K562 (cell line): ENCODE results near the gene RASD1. TPM values are rescaled to one million over a fixed set of nuclear protein-coding genes. Genes with fewer than 3 reads are reported as not detected.

Experiments used
- ATAC-seq: fragments of 200-7000 bp; cut with Tn5 transposase; 3 replicates; pipeline ENCODE4 v1.9.1; 2020; ENCODE audit warnings: moderate library complexity
- BruUV-seq: library from RNA; stranded (reverse); fragments of 400-500 nt; replicated peaks from 2 replicates; lab custom pipeline; 2021; lab: Mats Ljungman, UMichigan
- CTCF ChIA-PET: fragments of 300-600 bp; formaldehyde crosslinking; extraction: SDS; loops from one replicate; lab custom pipeline; 2021; ENCODE audit warnings: low intra/inter-chr PET ratio; lab: Yijun Ruan, JAX
- POLR2A ChIA-PET: fragments of 300-600, 350-650 bp; sonication (Branson Sonifier 250); formaldehyde crosslinking; extraction: SDS; loops from one replicate; lab custom pipeline; 2021; ENCODE audit warnings: antibody characterized with exemption, inconsistent platforms; lab: Yijun Ruan, JAX
- DNase-seq, 4 experiments: peaks; one replicate each; pipeline versions ENCODE4 v3.0.0 to v3.0.0-alpha.2; 2011 to 2018; ENCODE audit warnings: low spot score in 3 of 4, mixed read lengths in 3 of 4; ENCODE audit errors: extremely low read depth in 1 of 4
- FAIRE-seq: peaks from 2 replicates; lab custom pipeline; 2011; peaks lifted over from hg19 to GRCh38; lab: Jason Lieb, UNC
- H2AFZ ChIP-seq: 2 replicates; pipeline ENCODE4 v1.6.0; 2011; ENCODE audit warnings: low read depth, low read length, control low read depth, inconsistent platforms
- H3K27ac ChIP-seq: fragments of 200-600 bp; 3 replicates; pipeline ENCODE4 v1.8.0; 2011; ENCODE audit warnings: low read depth, mild to moderate bottlenecking, control low read depth, inconsistent platforms, low read length, moderate library complexity, mixed read lengths; ENCODE audit errors: extremely low read depth
- H3K27me3 ChIP-seq, 2 experiments: fragments of 300-600 bp in 1 of 2; 2 replicates in 1 of 2; 3 replicates in 1 of 2; pipeline versions ENCODE4 v1.6.0 to v1.8.0; 2011; ENCODE audit warnings: inconsistent platforms in 2 of 2, low read length in 2 of 2, mild to moderate bottlenecking in 1 of 2, mixed read lengths in 1 of 2, moderate library complexity in 1 of 2; ENCODE audit not compliant: control insufficient read depth in 2 of 2, insufficient read depth in 2 of 2
- H3K36me3 ChIP-seq: fragments of 300-600 bp; 3 replicates; pipeline ENCODE4 v1.8.0; 2011; ENCODE audit warnings: mild to moderate bottlenecking, low read length, inconsistent platforms; ENCODE audit not compliant: control insufficient read depth, insufficient read depth
- H3K4me1 ChIP-seq, 2 experiments: fragments of 200-600 bp in 1 of 2; replicated peaks in 1 of 2; 2 replicates in 1 of 2; 3 replicates in 1 of 2; pipeline versions ENCODE4 v1.5.1 to v1.8.0; 2011; ENCODE audit warnings: inconsistent platforms in 2 of 2, low read length in 2 of 2, mild to moderate bottlenecking in 1 of 2, mixed read lengths in 1 of 2, moderate library complexity in 1 of 2; ENCODE audit not compliant: control insufficient read depth in 2 of 2, insufficient read depth in 2 of 2
- H3K4me2 ChIP-seq: 2 replicates; pipeline ENCODE4 v1.6.1; 2011; ENCODE audit warnings: low read length, control low read depth, inconsistent platforms, mixed read lengths; ENCODE audit not compliant: insufficient read depth
- H3K4me3 ChIP-seq: fragments of 200-600 bp; sonication (generic), shearing (Covaris generic); 2 replicates; pipeline ENCODE4 v1.5.1; 2016; ENCODE audit warnings: control low read depth, inconsistent platforms
- H3K79me2 ChIP-seq: fragments of 200-600 bp; 3 replicates; pipeline ENCODE4 v1.8.0; 2011; ENCODE audit warnings: low read length, inconsistent platforms; ENCODE audit not compliant: control insufficient read depth, insufficient read depth
- H3K9ac ChIP-seq, 2 experiments: 2 replicates each; pipeline versions ENCODE4 v1.6.0 to v1.6.1; 2011; ENCODE audit warnings: low read depth in 2 of 2, low read length in 2 of 2, control low read depth in 1 of 2, inconsistent platforms in 1 of 2, mild to moderate bottlenecking in 1 of 2, mixed read lengths in 1 of 2; ENCODE audit not compliant: insufficient read depth in 1 of 2
- H3K9me1 ChIP-seq: one replicate; pipeline ENCODE4 v1.6.0; 2011; ENCODE audit warnings: inconsistent platforms, mild to moderate bottlenecking, low read length, moderate library complexity; ENCODE audit not compliant: control insufficient read depth, insufficient read depth
- H3K9me3 ChIP-seq: replicated peaks from 2 replicates; pipeline ENCODE4 v1.5.1; 2011; ENCODE audit warnings: low read depth, low read length, inconsistent platforms; ENCODE audit not compliant: control insufficient read depth, insufficient read depth
- H4K20me1 ChIP-seq: replicated peaks from 2 replicates; pipeline ENCODE4 v1.6.1; 2011; ENCODE audit warnings: low read length, inconsistent platforms, mixed read lengths; ENCODE audit not compliant: control insufficient read depth, insufficient read depth
- JUN ChIP-seq, 2 experiments: sonication (generic) in 1 of 2; formaldehyde crosslinking in 1 of 2; IDR thresholded peaks; 2 replicates each; pipeline versions ENCODE4 v1.6.1 to v1.8.0; 2012 to 2022; ENCODE audit warnings: borderline replicate concordance in 2 of 2, mild to moderate bottlenecking in 2 of 2, improper control_type of control experiment in 1 of 2, low read depth in 1 of 2, low read length in 1 of 2, missing genetic modification reagents in 1 of 2
- NUFIP1 ChIP-seq: fragments of 450-650 bp; IDR thresholded peaks from 2 replicates; pipeline ENCODE4 v1.6.1; 2018; ENCODE audit not compliant: partially characterized antibody
- POLR2A ChIP-seq: fragments of 450-650 bp; conservative IDR thresholded peaks from 2 replicates; pipeline ENCODE4 v1.6.1; 2016
- PTTG1 ChIP-seq: fragments of 450-650 bp; IDR thresholded peaks from 2 replicates; pipeline ENCODE4 v1.6.1; 2016; ENCODE audit warnings: low read depth, mild to moderate bottlenecking, missing genetic modification characterization, missing compliant biosample characterization
- RFX7 ChIP-seq: fragments of 250-450 bp; sonication (Bioruptor Pico); IDR thresholded peaks from 2 replicates; pipeline ENCODE4 v1.5.1; 2021; ENCODE audit warnings: mild to moderate bottlenecking
- SPI1 ChIP-seq: IDR thresholded peaks from 2 replicates; pipeline ENCODE4 v1.6.1; 2011; ENCODE audit warnings: low read depth, low read length, control low read depth, borderline replicate concordance
- TAF9B ChIP-seq: fragments of 450-650 bp; IDR thresholded peaks from 2 replicates; pipeline ENCODE4 v1.6.1; 2018; ENCODE audit warnings: mild to moderate bottlenecking; ENCODE audit not compliant: partially characterized antibody
- WGBS: fragments of 100-300 bp; shearing (Covaris generic); methylation state at CpG from one replicate; pipeline ENCODE4 v1.1.6; 2016; ENCODE audit warnings: low coverage, mixed read lengths; ENCODE audit not compliant: insufficient coverage; ENCODE audit errors: missing lambda C conversion rate; 5-methylcytosine and 5-hydroxymethylcytosine counted together
- in situ Hi-C: fragments of 300-500 bp; cut with MboI; formaldehyde crosslinking; loops from 4 replicates; pipeline ENCODE4 v1.15.0; 2018; ENCODE audit warnings: inconsistent platforms, mixed read lengths
- intact Hi-C: fragments of 100-400 bp; cut with micrococcal nuclease; formaldehyde crosslinking; loops from 2 replicates; pipeline ENCODE4 v1.14.2; 2022
- polyA plus RNA-seq, 8 experiments: library from polyadenylated mRNA; depleted of rRNA in 4 of 8; stranded (reverse) in 5 of 8; unstranded in 3 of 8; fragments of >200 nt; fragmentation: Nextera tagmentation in 2 of 8; fragmentation: Illumina TruSeq in 1 of 8; extraction: Ambion mirVana in 2 of 8; extraction: Trizol in 1 of 8; gene quantifications; 2 replicates each; pipeline versions ENCODE4 v1.2.1 to v1.2.3, GENCODE V29; 2011 to 2014; ENCODE audit warnings: inconsistent platforms in 1 of 8, missing spikeins in 1 of 8
- total RNA-seq, 7 experiments: library from RNA; depleted of rRNA in 6 of 7; stranded (reverse); fragments of >200 nt in 6 of 7; fragmentation: Illumina TruSeq in 2 of 7; extraction: Trizol in 2 of 7; gene quantifications; 2 replicates each; pipeline versions ENCODE4 v1.2.1 to v1.2.3, GENCODE V29; 2011 to 2021; ENCODE audit warnings: low replicate concordance in 1 of 7

The RASD1 gene
- total and polyA plus RNA-seq, 9 of the 15 experiments (the other 6 are each of a cell fraction or from before 2014, with no cell fraction given), result 0.11 TPM; not detected in 8

DNA sequence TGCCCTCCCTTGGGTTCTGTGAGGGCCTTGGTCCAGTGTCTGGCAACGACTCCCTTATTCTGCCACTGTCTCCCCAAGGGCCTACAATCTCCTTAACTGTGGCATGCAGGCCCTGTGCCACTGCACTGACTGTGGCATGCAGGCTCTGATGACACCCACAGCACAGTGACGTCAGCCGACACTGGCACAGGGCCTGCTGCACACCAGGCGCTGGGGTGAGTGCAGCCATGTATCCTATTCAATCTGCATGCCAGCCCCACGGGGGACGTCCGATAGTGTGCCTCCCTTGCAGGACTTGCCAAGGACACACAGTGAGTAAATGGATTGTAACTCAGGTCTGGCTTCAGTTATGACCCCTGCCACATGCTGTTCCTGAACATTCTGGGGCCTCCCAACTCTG, 39.8 kb upstream of the RASD1 start:
- Histone ChIP-seq H3K27ac (no peak overlapping the region), H3K27me3 (no peaks in the 10 kb centered on the region), H3K9ac (no peak overlapping the region), H3K9me3 (no peaks in the 10 kb centered on the region), H3K9me1 (no peaks in the 10 kb centered on the region), H3K4me1 (peaks cover 5 to 22% of the 10 kb centered on the region in 2 experiments; a peak in 4 of 5 replicates), H3K4me2 (no peak overlapping the region), H3K79me2 (no peaks in the 10 kb centered on the region), H2AFZ (no peak overlapping the region), H4K20me1 (no peaks in the 10 kb centered on the region), H3K36me3 (no peaks in the 10 kb centered on the region), H3K4me3 (no peak overlapping the region)
- ATAC-seq (no peak), FAIRE-seq (no peak), DNase-seq (no peak)
- ChIA-PET CTCF (no interaction called here), POLR2A (interaction anchor here (0.7 kb wide), 1 partner anchor 407 kb away, joined by 3 read pairs; no protein-coding TSS in a partner anchor)
- intact Hi-C loops (no loop called here), in situ Hi-C loops (no loop called here)
- BruUV-seq, result no TSS peak
- TF ChIP-seq JUN (IDR thresholded peaks at IDR 0.05; ENCODE audit: borderline replicate concordance, low read depth, low read length), result no peak
- TF ChIP-seq JUN (CRISPR knock-in tag; IDR thresholded peaks at IDR 0.05; ENCODE audit: borderline replicate concordance), result no peak
- TF ChIP-seq RFX7 (CRISPR knock-in tag), result no peak
- TF ChIP-seq NUFIP1, result no peak
- TF ChIP-seq POLR2A, result no peak
- no peak for TF ChIP-seq SPI1
- no peak for TF ChIP-seq PTTG1 (tag)
- no peak for TF ChIP-seq TAF9B
- WGBS, result 60% methylated on average over 7 of the region's 7 CpGs
